Right cardiac atrium (tissue), 5 donors: ENCODE measurements around the gene PKP4. TPM values are rescaled to one million over a fixed set of nuclear protein-coding genes. Genes with fewer than 3 reads are reported as not detected.

Source experiments
- ATAC-seq, 2 donors: fragments of 200-7000 bp; cut with Tn5 transposase; one replicate each; pipeline versions ENCODE4 v1.8.0 to v1.9.1; 2020; ENCODE audit warnings: moderate library complexity in 2 of 2, mild to moderate bottlenecking in 1 of 2
- DNase-seq, 3 donors: peaks; one replicate each; pipeline ENCODE4 v3.0.0-alpha.2; 2020
- H3K27ac ChIP-seq: one replicate; pipeline ENCODE4 v1.5.1; 2013; ENCODE audit warnings: mild to moderate bottlenecking, low read length, control low read depth, moderate library complexity
- H3K27me3 ChIP-seq: one replicate; pipeline ENCODE4 v1.6.1; 2013; ENCODE audit not compliant: control insufficient read depth, insufficient read depth
- H3K4me1 ChIP-seq: one replicate; pipeline ENCODE4 v1.6.1; 2013; ENCODE audit warnings: low read length; ENCODE audit not compliant: control insufficient read depth, insufficient read depth
- H3K4me3 ChIP-seq: one replicate; pipeline ENCODE4 v1.5.1; 2013; ENCODE audit warnings: low read length, control low read depth
- H3K9me3 ChIP-seq: one replicate; pipeline ENCODE4 v1.6.1; 2013; ENCODE audit warnings: low read length; ENCODE audit not compliant: control insufficient read depth
- WGBS: extraction: QIAGEN DNeasy Blood & Tissue Kit; methylation state at CpG from one replicate; pipeline ENCODE4 v1.1.7; 2013; 5-methylcytosine and 5-hydroxymethylcytosine counted together
- intact Hi-C, 4 donors: fragments of 100-400 bp; cut with DNase I; formaldehyde crosslinking; loops; one replicate each; pipeline versions ENCODE4 v1.11.0 to v1.14.0; 2022 to 2023
- polyA plus RNA-seq: library from polyadenylated mRNA; stranded (reverse); fragments of 200-250 nt; gene quantifications from one replicate; pipeline ENCODE4 v1.2.3, GENCODE V29; 2013
- total RNA-seq, 4 donors: library from RNA; stranded (reverse); fragmentation: NEBNext Ultra II Directional; extraction: Animal tissue kit (Norgen Biotek cat#: 25700); gene quantifications; one replicate each; pipeline ENCODE4 v1.2.1, GENCODE V29; 2021
- donor health status: healthy with polysubstance abuse.
- donor health status: DM: no; HTN: yes; CAD: no.
- donor health status: DM: no; HTN: no; CAD: no.
- donor health status: DM: no; HTN: yes; CAD: no; lungs with severe emphysema.
- donor health status: DM: yes; HTN: yes; CAD: no.

Gene PKP4
- total and polyA plus RNA-seq, 5 donors = 32.4 to 74.8 (median 54.5) TPM

GRCh38 chr2:158668001-158668765 is 211.4 kb downstream of the PKP4 start:
- Histone ChIP-seq H3K4me3 (no peak overlapping the region), H3K27me3 (no peaks in the 10 kb centered on the region), H3K27ac (peak overlapping the region; percentile 61), H3K9me3 (no peaks in the 10 kb centered on the region), H3K4me1 (peaks cover 19% of the 10 kb centered on the region)
- peak; percentile 65 to 77 for ATAC-seq
- intact Hi-C loops = loop anchor here in 1 of 4 donors (5.0 kb wide), 1 partner anchor 49 kb away; no protein-coding TSS in a partner anchor
- WGBS = 44% methylated on average over 5 of the region's 5 CpGs
- peak in 2 of 3 donors; percentile 55 to 77 for DNase-seq

GRCh38 chr2:158670292-158670691 is 213.5 kb downstream of the PKP4 start:
- DNase-seq (no peak), ATAC-seq (no peak)
- H3K27ac ChIP-seq = no peak overlapping the region
- peaks cover 16% of the 10 kb centered on the region for H3K4me1 ChIP-seq
- H3K27me3 ChIP-seq = no peaks in the 10 kb centered on the region
- H3K4me3 ChIP-seq = no peak overlapping the region
- 96% methylated on average over 3 of the region's 3 CpGs for WGBS
- intact Hi-C loops = no loop called here
- no peaks in the 10 kb centered on the region for H3K9me3 ChIP-seq

GRCh38 chr2:158671360-158672245 is 214.9 kb downstream of the PKP4 start:
- H3K4me3 ChIP-seq = no peak overlapping the region
- no peaks in the 10 kb centered on the region for H3K9me3 ChIP-seq
- WGBS = 74% methylated on average over 19 of the region's 19 CpGs
- H3K4me1 ChIP-seq = peaks cover 16% of the 10 kb centered on the region
- H3K27ac ChIP-seq = no peak overlapping the region
- intact Hi-C loops = no loop called here
- ATAC-seq (peak in 1 of 2 donors; percentile 25), DNase-seq (no peak)
- no peaks in the 10 kb centered on the region for H3K27me3 ChIP-seq

- H3K27ac ChIP-seq = peak overlapping the region; percentile 64
- DNase-seq (peak in 1 of 3 donors; percentile 58), ATAC-seq (peak; percentile 62 to 65)
- no peaks in the 10 kb centered on the region for H3K9me3 ChIP-seq
- H3K27me3 ChIP-seq = no peaks in the 10 kb centered on the region
- H3K4me1 ChIP-seq = no peaks in the 10 kb centered on the region
- no peak overlapping the region for H3K4me3 ChIP-seq
- 78% methylated on average over 3 of the region's 3 CpGs for WGBS
- intact Hi-C loops = no loop called here
These were observed 219.5 kb downstream of the PKP4 start for GRCh38 chr2:158676295-158676694.

- no peaks in the 10 kb centered on the region for H3K27me3 ChIP-seq
- H3K9me3 ChIP-seq = no peaks in the 10 kb centered on the region
- DNase-seq (peak; percentile 31 to 76 (median 73)), ATAC-seq (peak; percentile 76 to 79)
- intact Hi-C loops = no loop called here
- no peaks in the 10 kb centered on the region for H3K4me1 ChIP-seq
- WGBS = 71% methylated on average over 7 of the region's 7 CpGs
- H3K27ac ChIP-seq = peak overlapping the region; percentile 64
- H3K4me3 ChIP-seq = no peak overlapping the region
These were observed 219.9 kb downstream of the PKP4 start for GRCh38 chr2:158676696-158677095.

- Histone ChIP-seq H3K4me1 (no peaks in the 10 kb centered on the region), H3K9me3 (no peaks in the 10 kb centered on the region), H3K27ac (no peak overlapping the region), H3K4me3 (no peak overlapping the region), H3K27me3 (no peaks in the 10 kb centered on the region)
- WGBS = 53% methylated on average over 4 of the region's 4 CpGs
- DNase-seq (no peak), ATAC-seq (peak in 1 of 2 donors; percentile 15)
- intact Hi-C loops = no loop called here
These were observed 220.8 kb downstream of the PKP4 start for GRCh38 chr2:158677542-158677941.

GRCh38 chr2:158681816-158682215 is 225.1 kb downstream of the PKP4 start:
- H3K9me3 ChIP-seq = no peaks in the 10 kb centered on the region
- DNase-seq (no peak), ATAC-seq (no peak)
- 49% methylated on average over 2 of the region's 2 CpGs for WGBS
- H3K4me3 ChIP-seq = no peak overlapping the region
- peaks cover 3% of the 10 kb centered on the region for H3K4me1 ChIP-seq
- no peaks in the 10 kb centered on the region for H3K27me3 ChIP-seq
- no peak overlapping the region for H3K27ac ChIP-seq
- intact Hi-C loops = no loop called here

- no peak overlapping the region for H3K4me3 ChIP-seq
- no peak for DNase-seq
- intact Hi-C loops = no loop called here
- H3K27ac ChIP-seq = peak overlapping the region; percentile 10
- WGBS = 59% methylated on average over 3 of the region's 3 CpGs
- no peaks in the 10 kb centered on the region for H3K9me3 ChIP-seq
- H3K27me3 ChIP-seq = no peaks in the 10 kb centered on the region
- no peak for ATAC-seq
- H3K4me1 ChIP-seq = peaks cover 6% of the 10 kb centered on the region
These were observed 228.9 kb downstream of the PKP4 start for GRCh38 chr2:158685646-158686045.

GRCh38 chr2:158686210-158686691 is 229.5 kb downstream of the PKP4 start:
- Histone ChIP-seq H3K27ac (peak overlapping the region; percentile 41), H3K4me1 (peaks cover 6% of the 10 kb centered on the region), H3K27me3 (no peaks in the 10 kb centered on the region), H3K4me3 (no peak overlapping the region), H3K9me3 (no peaks in the 10 kb centered on the region)
- intact Hi-C loops = no loop called here
- 36% methylated on average over 11 of the region's 11 CpGs for WGBS
- ATAC-seq (peak; percentile 80 to 84), DNase-seq (peak; percentile 55 to 80 (median 73))

- no peaks in the 10 kb centered on the region for H3K9me3 ChIP-seq
- peaks cover 6% of the 10 kb centered on the region for H3K4me1 ChIP-seq
- 85% methylated on average over 3 of the region's 3 CpGs for WGBS
- no peak overlapping the region for H3K4me3 ChIP-seq
- DNase-seq (no peak), ATAC-seq (no peak)
- no peak overlapping the region for H3K27ac ChIP-seq
- intact Hi-C loops = no loop called here
- H3K27me3 ChIP-seq = no peaks in the 10 kb centered on the region
These were observed 230.6 kb downstream of the PKP4 start for GRCh38 chr2:158687315-158687714.

- ATAC-seq (no peak), DNase-seq (no peak)
- Histone ChIP-seq H3K4me3 (no peak overlapping the region), H3K27me3 (no peaks in the 10 kb centered on the region), H3K27ac (no peak overlapping the region), H3K9me3 (no peaks in the 10 kb centered on the region), H3K4me1 (peaks cover 6% of the 10 kb centered on the region)
- intact Hi-C loops = no loop called here
- WGBS = 71% methylated on average over 4 of the region's 4 CpGs
These were observed 232.0 kb downstream of the PKP4 start for GRCh38 chr2:158688721-158689120.
